Measurements from ENCODE around the gene INSYN1. TPM values are rescaled to one million over a fixed set of nuclear protein-coding genes. Genes with fewer than 3 reads are reported as not detected.

INSYN1 gene
- total and polyA plus RNA-seq, 2 donors (not counting 1 experiment from before 2014, with no cell fraction given) = not detected

- WGBS (ENCODE audit: insufficient coverage) = 86% methylated on average over 1 of the region's 2 CpGs
- CTCF ChIA-PET = no interaction called here
Measured at GRCh38 chr15:73756390-73756789, 3.2 kb upstream of the INSYN1 start.

GRCh38 chr15:73755946-73756345 is 2.8 kb upstream of the INSYN1 start:
- POLR2A ChIA-PET = no interaction called here
- H3K36me3 ChIP-seq (replicated peaks in 1 of 2; ENCODE audit: control extremely low read depth in 1 of 2, control insufficient read depth in 1 of 2, extremely low read depth in 1 of 2, insufficient read depth in 2 of 2, low read length in 1 of 2) = no peaks in the 10 kb centered on the region
- no peaks in the 10 kb centered on the region for H4K20me1 ChIP-seq (ENCODE audit: control insufficient read depth, insufficient read depth, low read length, poor library complexity, severe bottlenecking)
- H2AFZ ChIP-seq (ENCODE audit: insufficient read depth, low read depth, low read length, poor library complexity, severe bottlenecking) = no peak overlapping the region
- no peaks in the 10 kb centered on the region for H3K4me1 ChIP-seq (ENCODE audit: control insufficient read depth in 2 of 2, insufficient read depth in 2 of 2, low read length in 2 of 2)
- H3K9me3 Mint-ChIP-seq (ENCODE audit: insufficient read depth) = no peaks in the 10 kb centered on the region
- peaks cover 5% of the 10 kb centered on the region for H3K4me1 Mint-ChIP-seq
- CTCF ChIA-PET = no interaction called here
- H3K4me3 Mint-ChIP-seq = no peak overlapping the region
- H3K4me2 ChIP-seq (replicated peaks; ENCODE audit: low read depth, low read length, poor library complexity, severe bottlenecking) = no peak overlapping the region
- H3K79me2 ChIP-seq (ENCODE audit: control insufficient read depth, insufficient read depth, low read length) = no peaks in the 10 kb centered on the region
- ATAC-seq (ENCODE audit: low read depth) (no peak), DNase-seq (no peak)
- H3K9ac ChIP-seq (ENCODE audit: low read length) = no peak overlapping the region
- peaks cover 0 to 36% (median 3%) of the 10 kb centered on the region in 4 experiments for H3K27me3 ChIP-seq (replicated peaks in 1 of 4; ENCODE audit: control extremely low read depth in 1 of 4, control insufficient read depth in 3 of 4, insufficient read depth in 4 of 4, low read length in 3 of 4)
- H3K27ac ChIP-seq (ENCODE audit: low read length in 2 of 2) = no peak overlapping the region
- H3K9me3 ChIP-seq (ENCODE audit: control extremely low read depth in 1 of 3, control insufficient read depth in 2 of 3, insufficient read depth in 1 of 3, low read length in 2 of 3) = no peaks in the 10 kb centered on the region
- peaks cover 30% of the 10 kb centered on the region for H3K27me3 Mint-ChIP-seq
- 97% methylated on average over 2 of the region's 3 CpGs for WGBS (ENCODE audit: insufficient coverage)
- TF ChIP-seq CTCF (IDR thresholded peaks at IDR 0.05) (no peak), EZH2 (IDR thresholded peaks at IDR 0.05; ENCODE audit: borderline replicate concordance, insufficient read depth, low read depth, low read length, poor library complexity, severe bottlenecking) (no peak)
- intact Hi-C loops (cut with micrococcal nuclease) = no loop called here
- H3K27ac Mint-ChIP-seq = no peak overlapping the region
- H3K4me3 ChIP-seq (ENCODE audit: control extremely low read depth in 1 of 5, extremely low read depth in 1 of 5, insufficient read depth in 1 of 5, low read depth in 2 of 5, low read length in 4 of 5) = no peak overlapping the region

More at GRCh38 chr15:73756390-73756789, 3.2 kb upstream of the INSYN1 start:
- Histone ChIP-seq H3K4me3 (ENCODE audit: control extremely low read depth in 1 of 5, extremely low read depth in 1 of 5, insufficient read depth in 1 of 5, low read depth in 2 of 5, low read length in 4 of 5) (no peak overlapping the region), H3K36me3 (replicated peaks in 1 of 2; ENCODE audit: control extremely low read depth in 1 of 2, control insufficient read depth in 1 of 2, extremely low read depth in 1 of 2, insufficient read depth in 2 of 2, low read length in 1 of 2) (no peaks in the 10 kb centered on the region), H4K20me1 (ENCODE audit: control insufficient read depth, insufficient read depth, low read length, poor library complexity, severe bottlenecking) (no peaks in the 10 kb centered on the region), H3K79me2 (ENCODE audit: control insufficient read depth, insufficient read depth, low read length) (no peaks in the 10 kb centered on the region), H2AFZ (ENCODE audit: insufficient read depth, low read depth, low read length, poor library complexity, severe bottlenecking) (no peak overlapping the region), H3K27me3 (replicated peaks in 1 of 4; ENCODE audit: control extremely low read depth in 1 of 4, control insufficient read depth in 3 of 4, insufficient read depth in 4 of 4, low read length in 3 of 4) (peaks cover 0 to 32% (median 3%) of the 10 kb centered on the region in 4 experiments), H3K27ac (ENCODE audit: low read length in 2 of 2) (no peak overlapping the region), H3K4me1 (ENCODE audit: control insufficient read depth in 2 of 2, insufficient read depth in 2 of 2, low read length in 2 of 2) (no peaks in the 10 kb centered on the region), H3K9ac (ENCODE audit: low read length) (no peak overlapping the region), H3K9me3 (ENCODE audit: control extremely low read depth in 1 of 3, control insufficient read depth in 2 of 3, insufficient read depth in 1 of 3, low read length in 2 of 3) (no peaks in the 10 kb centered on the region), H3K4me2 (replicated peaks; ENCODE audit: low read depth, low read length, poor library complexity, severe bottlenecking) (no peak overlapping the region)
- Mint-ChIP-seq H3K4me1 (peaks cover 5% of the 10 kb centered on the region), H3K9me3 (ENCODE audit: insufficient read depth) (no peaks in the 10 kb centered on the region), H3K4me3 (no peak overlapping the region), H3K27me3 (peaks cover 30% of the 10 kb centered on the region), H3K27ac (no peak overlapping the region)
- TF ChIP-seq CTCF (IDR thresholded peaks at IDR 0.05) = no peak
- no peak for TF ChIP-seq EZH2 (IDR thresholded peaks at IDR 0.05; ENCODE audit: borderline replicate concordance, insufficient read depth, low read depth, low read length, poor library complexity, severe bottlenecking)
- ATAC-seq (ENCODE audit: low read depth) = no peak
- POLR2A ChIA-PET = no interaction called here
- no peak for DNase-seq
- intact Hi-C loops (cut with micrococcal nuclease) = no loop called here
